Lower lobe of right lung (tissue), 2 donors: ENCODE measurements around the gene GP1BB. TPM values are rescaled to one million over a fixed set of nuclear protein-coding genes. Genes with fewer than 3 reads are reported as not detected.
"Not testable (repeated sequence)": the region's sequence is repeated elsewhere in the genome, so short reads cannot be mapped to it uniquely, and the experiment has no call there.

ENCODE experiments used
- ATAC-seq, 2 donors: fragments of 200-7000 bp; cut with Tn5 transposase; one replicate each; pipeline ENCODE4 v1.9.1; 2020 to 2022; ENCODE audit warnings: mild to moderate bottlenecking in 2 of 2, moderate library complexity in 2 of 2
- DNase-seq: peaks from one replicate; pipeline ENCODE4 v3.0.0-alpha.2; 2020
- H3K27ac ChIP-seq: fragments of 200-600 bp; one replicate; pipeline ENCODE4 v1.8.0; 2022
- H3K27me3 ChIP-seq: fragments of 200-600 bp; one replicate; pipeline ENCODE4 v1.8.0; 2022; ENCODE audit warnings: low read depth
- H3K36me3 ChIP-seq: fragments of 200-600 bp; one replicate; pipeline ENCODE4 v1.8.0; 2022; ENCODE audit warnings: mild to moderate bottlenecking
- H3K4me1 ChIP-seq: fragments of 200-600 bp; one replicate; pipeline ENCODE4 v1.8.0; 2022
- H3K4me3 ChIP-seq: fragments of 200-600 bp; one replicate; pipeline ENCODE4 v1.8.0; 2022; ENCODE audit warnings: mild to moderate bottlenecking
- H3K9me3 ChIP-seq: fragments of 200-600 bp; one replicate; pipeline ENCODE4 v1.8.0; 2022
- intact Hi-C: fragments of 100-400 bp; cut with DNase I; formaldehyde crosslinking; loops from one replicate; pipeline ENCODE4 v1.11.0; 2022
- total RNA-seq: library from RNA; stranded (reverse); fragmentation: NEBNext Ultra II Directional; extraction: Animal tissue kit (Norgen Biotek cat#: 25700); gene quantifications from one replicate; pipeline ENCODE4 v1.2.1, GENCODE V29; 2021
- TF ChIP-seq, protein P1 (sequence below): fragments of 200-600 bp; IDR thresholded peaks from one replicate; pipeline ENCODE4 v1.8.0; 2022; ENCODE audit warnings: antibody characterized with exemption, mild to moderate bottlenecking
- donor health status: DM: no; HTN: yes; CAD: no; lungs with severe emphysema.

GP1BB gene
- total RNA-seq, 1 donor from 2014 or later = 2.8 TPM

DNA sequence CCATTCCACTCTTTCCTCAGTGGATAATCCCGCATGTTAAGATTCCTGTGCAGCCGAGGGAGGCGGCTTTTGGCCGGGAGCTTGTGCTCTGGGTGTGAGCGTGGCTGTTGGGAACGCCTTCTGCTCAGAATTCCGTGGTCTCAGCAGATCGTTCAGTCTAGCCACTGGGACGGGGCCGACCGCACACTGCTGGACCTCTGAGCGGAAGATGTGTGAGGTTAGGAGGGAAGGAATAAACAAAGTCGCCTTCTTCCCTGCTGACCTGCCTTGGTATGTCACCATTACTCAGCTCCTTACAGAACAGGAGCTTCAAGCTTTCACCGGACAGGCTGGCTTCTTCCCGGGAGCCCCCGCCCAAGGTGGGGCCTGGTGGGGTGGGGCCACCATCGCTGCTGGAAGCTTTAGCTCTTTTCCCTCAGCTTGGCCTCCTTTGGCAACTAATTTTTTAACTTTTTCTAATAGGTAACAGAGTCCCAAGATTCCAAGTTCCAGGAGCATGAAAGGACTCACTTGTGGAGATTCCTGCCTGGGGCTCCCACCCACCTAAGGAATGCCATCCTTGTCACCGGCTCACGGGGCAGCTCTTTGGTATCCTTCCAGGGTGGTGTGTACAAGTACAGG is 31.5 kb upstream of the GP1BB start:
- H3K4me1 ChIP-seq = no peaks in the 10 kb centered on the region
- peak; percentile 4 to 59 for ATAC-seq
- no peak overlapping the region for H3K27ac ChIP-seq
- TF ChIP-seq, protein P1, sequence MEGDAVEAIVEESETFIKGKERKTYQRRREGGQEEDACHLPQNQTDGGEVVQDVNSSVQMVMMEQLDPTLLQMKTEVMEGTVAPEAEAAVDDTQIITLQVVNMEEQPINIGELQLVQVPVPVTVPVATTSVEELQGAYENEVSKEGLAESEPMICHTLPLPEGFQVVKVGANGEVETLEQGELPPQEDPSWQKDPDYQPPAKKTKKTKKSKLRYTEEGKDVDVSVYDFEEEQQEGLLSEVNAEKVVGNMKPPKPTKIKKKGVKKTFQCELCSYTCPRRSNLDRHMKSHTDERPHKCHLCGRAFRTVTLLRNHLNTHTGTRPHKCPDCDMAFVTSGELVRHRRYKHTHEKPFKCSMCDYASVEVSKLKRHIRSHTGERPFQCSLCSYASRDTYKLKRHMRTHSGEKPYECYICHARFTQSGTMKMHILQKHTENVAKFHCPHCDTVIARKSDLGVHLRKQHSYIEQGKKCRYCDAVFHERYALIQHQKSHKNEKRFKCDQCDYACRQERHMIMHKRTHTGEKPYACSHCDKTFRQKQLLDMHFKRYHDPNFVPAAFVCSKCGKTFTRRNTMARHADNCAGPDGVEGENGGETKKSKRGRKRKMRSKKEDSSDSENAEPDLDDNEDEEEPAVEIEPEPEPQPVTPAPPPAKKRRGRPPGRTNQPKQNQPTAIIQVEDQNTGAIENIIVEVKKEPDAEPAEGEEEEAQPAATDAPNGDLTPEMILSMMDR = no peak
- no peaks in the 10 kb centered on the region for H3K36me3 ChIP-seq
- no peak overlapping the region for H3K4me3 ChIP-seq
- no peak for DNase-seq
- intact Hi-C loops = no loop called here
- H3K9me3 ChIP-seq = no peaks in the 10 kb centered on the region
- H3K27me3 ChIP-seq = peaks cover 20% of the 10 kb centered on the region

DNA sequence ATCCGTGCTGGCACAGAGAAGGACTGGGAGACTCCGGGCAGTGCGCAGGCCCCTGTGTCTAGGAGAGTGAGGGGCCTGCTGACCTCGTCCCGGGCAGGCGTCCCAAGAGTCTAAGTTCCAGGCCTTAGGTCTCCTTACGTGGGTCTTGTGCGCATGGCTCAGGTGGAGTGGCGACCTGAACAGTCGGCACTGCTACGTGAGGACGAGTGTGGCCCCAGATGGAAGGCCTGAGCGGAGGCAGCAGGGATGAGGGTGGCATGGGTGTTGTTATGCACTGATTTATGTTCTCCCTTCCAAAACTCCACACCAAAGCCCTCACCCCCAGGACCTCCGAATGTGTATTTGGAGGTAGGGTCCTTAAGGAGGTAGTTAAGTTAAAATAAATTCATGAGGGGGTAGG is 29.8 kb upstream of the GP1BB start:
- DNase-seq (no peak), ATAC-seq (no peak)
- intact Hi-C loops = no loop called here
- Histone ChIP-seq H3K9me3 (no peaks in the 10 kb centered on the region), H3K4me3 (no peak overlapping the region), H3K4me1 (no peaks in the 10 kb centered on the region), H3K27me3 (peaks cover 16% of the 10 kb centered on the region), H3K36me3 (no peaks in the 10 kb centered on the region), H3K27ac (no peak overlapping the region)
- TF ChIP-seq, protein P1 = no peak

DNA sequence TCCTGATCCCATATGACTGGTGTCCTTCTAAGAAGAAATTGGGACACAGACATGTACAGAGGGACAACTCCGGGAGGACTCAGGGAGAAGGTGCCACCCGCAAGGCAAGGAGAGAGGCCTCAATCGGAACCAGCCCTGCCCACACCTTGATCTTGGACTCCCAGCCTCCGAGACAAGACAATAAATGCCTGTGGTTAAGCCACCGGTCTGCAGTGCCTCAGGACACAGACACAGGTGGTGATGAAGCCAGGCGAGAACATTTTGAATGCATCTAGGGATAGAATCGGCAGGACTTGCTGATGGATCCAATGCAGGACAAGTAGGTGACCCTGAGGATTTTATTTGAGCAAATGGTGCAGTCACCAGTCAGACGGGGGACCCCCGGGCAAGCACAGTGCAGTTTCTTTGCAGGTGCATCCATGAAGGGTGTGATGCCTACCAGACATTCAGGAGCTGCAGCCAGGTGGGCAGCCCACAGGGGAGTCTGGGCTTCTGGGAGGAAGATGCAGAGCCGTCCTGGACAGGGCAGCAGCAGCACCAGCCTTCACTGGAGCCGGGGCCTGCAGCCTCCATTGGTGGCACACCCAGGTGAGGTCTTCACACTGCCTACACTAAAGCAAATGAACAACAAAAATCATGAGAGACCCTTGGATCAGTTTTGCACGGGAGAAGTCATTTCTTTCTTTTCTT is 29.2 kb upstream of the GP1BB start:
- Histone ChIP-seq H3K36me3 (no peaks in the 10 kb centered on the region), H3K27me3 (peaks cover 12% of the 10 kb centered on the region), H3K9me3 (no peaks in the 10 kb centered on the region), H3K27ac (no peak overlapping the region), H3K4me1 (no peaks in the 10 kb centered on the region), H3K4me3 (no peak overlapping the region)
- ATAC-seq (no peak), DNase-seq (no peak)
- intact Hi-C loops = no loop called here
- TF ChIP-seq, protein P1 = no peak

- TF ChIP-seq, protein P1 = no peak
- Histone ChIP-seq H3K27me3 (peaks cover 12% of the 10 kb centered on the region), H3K4me3 (no peak overlapping the region), H3K9me3 (no peaks in the 10 kb centered on the region), H3K4me1 (no peaks in the 10 kb centered on the region), H3K27ac (no peak overlapping the region), H3K36me3 (no peaks in the 10 kb centered on the region)
- DNase-seq (no peak), ATAC-seq (no peak)
- intact Hi-C loops = no loop called here
These were observed 28.6 kb upstream of the GP1BB start for GRCh38 chr22:19694696-19695095.

DNA sequence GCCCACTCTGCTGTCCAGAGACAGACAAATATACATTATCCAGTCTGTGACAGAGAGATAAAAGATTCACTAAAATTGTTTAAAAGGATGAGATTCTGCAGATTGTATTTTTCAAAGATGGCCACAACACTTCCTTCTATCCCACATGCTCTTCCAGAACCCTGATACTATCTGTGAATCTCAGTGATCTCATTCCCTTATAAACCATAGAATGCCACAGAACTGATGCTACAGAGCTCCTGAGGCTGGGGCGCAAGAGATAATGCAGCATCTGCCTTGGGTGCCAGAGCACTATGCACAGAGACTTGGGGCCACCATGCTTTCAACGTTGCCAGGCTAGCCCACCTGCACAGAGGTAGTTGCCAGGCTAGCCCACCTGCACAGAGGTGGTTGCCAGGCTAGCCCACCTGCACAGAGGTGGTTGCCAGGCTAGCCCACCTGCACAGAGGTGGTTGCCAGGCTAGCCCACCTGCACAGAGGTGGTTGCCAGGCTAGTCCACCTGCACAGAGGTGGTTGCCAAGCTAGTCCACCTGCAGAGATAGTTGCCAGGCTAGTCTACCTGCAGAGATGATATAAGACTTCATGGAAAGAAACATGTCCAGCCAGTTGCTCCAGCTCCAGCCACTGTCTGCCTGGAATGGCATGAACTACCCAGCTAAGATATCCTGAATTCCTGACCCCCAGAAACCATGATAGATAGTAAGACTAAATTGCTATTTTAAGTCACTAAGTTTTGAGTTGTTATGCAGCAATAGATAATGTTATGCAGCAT is 26.6 kb upstream of the GP1BB start:
- DNase-seq (no peak), ATAC-seq (no peak)
- Histone ChIP-seq H3K9me3 (no peaks in the 10 kb centered on the region), H3K4me3 (no peak overlapping the region), H3K27me3 (peaks cover 5% of the 10 kb centered on the region), H3K27ac (no peak overlapping the region), H3K4me1 (no peaks in the 10 kb centered on the region), H3K36me3 (no peaks in the 10 kb centered on the region)
- intact Hi-C loops = no loop called here
- TF ChIP-seq, protein P1 = no peak

DNA sequence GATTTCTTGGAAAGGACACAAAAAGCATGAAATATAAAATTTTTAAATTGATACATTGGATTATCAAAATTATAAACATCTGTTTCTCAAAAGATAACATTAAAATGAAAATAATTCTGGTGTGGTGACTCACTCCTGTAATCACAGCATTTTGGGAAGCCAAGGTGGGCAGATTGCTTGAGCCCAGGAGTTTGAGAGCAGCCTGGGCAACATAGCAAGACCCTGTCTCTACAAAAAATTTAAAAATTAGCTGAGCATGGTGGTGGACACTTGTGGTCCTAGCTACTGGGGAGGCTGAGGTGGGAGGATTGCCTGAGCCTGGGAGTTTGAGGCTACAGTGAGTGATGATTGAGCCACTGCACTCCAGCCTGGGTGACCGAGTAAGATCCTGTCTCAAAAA is 25.5 kb upstream of the GP1BB start:
- intact Hi-C loops, DNase-seq, H3K27ac ChIP-seq, H3K27me3 ChIP-seq, H3K9me3 ChIP-seq, ATAC-seq, H3K36me3 ChIP-seq, H3K4me1 ChIP-seq, H3K4me3 ChIP-seq: not testable (repeated sequence)
